Mesothelial cell of epicardium (in vitro differentiated cells): ENCODE measurements around the gene FASTKD3. TPM values are rescaled to one million over a fixed set of nuclear protein-coding genes. Genes with fewer than 3 reads are reported as not detected.
A peak's percentile ranks its signal among the peaks of the same experiment; 100 is the strongest.

Experiments used
- DNase-seq, 2 experiments: peaks; one replicate each; pipeline ENCODE4 v3.0.0; 2021; ENCODE audit warnings: low spot score in 2 of 2; ENCODE audit not compliant: unreplicated experiment in 2 of 2
- H3K27ac Mint-ChIP-seq: 2 replicates; pipeline ENCODE4 v1.8.0; 2021; ENCODE audit warnings: mixed read lengths
- H3K27me3 Mint-ChIP-seq: 2 replicates; pipeline ENCODE4 v1.8.0; 2021; ENCODE audit warnings: low read depth, mixed read lengths
- H3K36me3 Mint-ChIP-seq: 2 replicates; pipeline ENCODE4 v1.8.0; 2021; ENCODE audit warnings: mixed read lengths
- H3K4me1 Mint-ChIP-seq: 2 replicates; pipeline ENCODE4 v1.8.0; 2021; ENCODE audit warnings: mixed read lengths
- H3K4me3 Mint-ChIP-seq: 2 replicates; pipeline ENCODE4 v1.8.0; 2021; ENCODE audit warnings: mild to moderate bottlenecking, moderate library complexity, mixed read lengths
- H3K9me3 Mint-ChIP-seq: 2 replicates; pipeline ENCODE4 v1.8.0; 2021; ENCODE audit warnings: mixed read lengths
- CTCF ChIP-seq: fragments of 200-600 bp; sonication (generic); IDR thresholded peaks from one replicate; pipeline ENCODE4 v1.5.0; 2021; ENCODE audit warnings: antibody characterized with exemption; ENCODE audit not compliant: unreplicated experiment
- total RNA-seq: library from RNA; stranded (reverse); gene quantifications from 3 replicates; pipeline ENCODE4 v1.2.1, GENCODE V29; 2021

Gene FASTKD3
- total RNA-seq, 1 donor from 2014 or later: 10.3 TPM

GRCh38 chr5:7857926-7858632, 10.8 kb downstream of the FASTKD3 start:
- Mint-ChIP-seq H3K4me1 (peaks cover 13% of the 10 kb centered on the region), H3K27ac (no peak overlapping the region), H3K27me3 (no peaks in the 10 kb centered on the region), H3K4me3 (no peak overlapping the region), H3K36me3 (peaks cover 17% of the 10 kb centered on the region), H3K9me3 (peaks cover 4% of the 10 kb centered on the region)
- no peak for TF ChIP-seq CTCF
- DNase-seq: no peak

- DNase-seq: no peak
- H3K4me3 Mint-ChIP-seq: no peak overlapping the region
- H3K9me3 Mint-ChIP-seq: peaks cover 4% of the 10 kb centered on the region
- H3K4me1 Mint-ChIP-seq: peaks cover 16% of the 10 kb centered on the region
- no peak for TF ChIP-seq CTCF
- H3K27ac Mint-ChIP-seq: no peak overlapping the region
- no peaks in the 10 kb centered on the region for H3K27me3 Mint-ChIP-seq
- peaks cover 17% of the 10 kb centered on the region for H3K36me3 Mint-ChIP-seq
These were observed 11.5 kb downstream of the FASTKD3 start for GRCh38 chr5:7857361-7857760.

- Mint-ChIP-seq H3K27ac (no peak overlapping the region), H3K4me1 (peaks cover 18% of the 10 kb centered on the region), H3K27me3 (no peaks in the 10 kb centered on the region), H3K9me3 (peaks cover 4% of the 10 kb centered on the region), H3K36me3 (peaks cover 17% of the 10 kb centered on the region), H3K4me3 (no peak overlapping the region)
- no peak for DNase-seq
- peak; percentile 39 for TF ChIP-seq CTCF
These were observed 12.0 kb downstream of the FASTKD3 start for GRCh38 chr5:7856855-7857254.

GRCh38 chr5:7855611-7856010, 13.2 kb downstream of the FASTKD3 start:
- Mint-ChIP-seq H3K36me3 (peaks cover 10% of the 10 kb centered on the region), H3K27me3 (no peaks in the 10 kb centered on the region), H3K9me3 (peaks cover 4% of the 10 kb centered on the region), H3K27ac (no peak overlapping the region), H3K4me3 (no peak overlapping the region), H3K4me1 (peaks cover 20% of the 10 kb centered on the region)
- no peak for DNase-seq
- TF ChIP-seq CTCF: no peak

- no peak for DNase-seq
- no peak for TF ChIP-seq CTCF
- Mint-ChIP-seq H3K4me3 (no peak overlapping the region), H3K27ac (no peak overlapping the region), H3K36me3 (peaks cover 3% of the 10 kb centered on the region), H3K4me1 (peaks cover 15% of the 10 kb centered on the region), H3K9me3 (peaks cover 4% of the 10 kb centered on the region), H3K27me3 (peaks cover 15% of the 10 kb centered on the region)
These were observed 15.8 kb downstream of the FASTKD3 start for GRCh38 chr5:7852988-7853387.
